A673 (cell line): ENCODE data around the gene RGS3. TPM values are rescaled to one million over a fixed set of nuclear protein-coding genes. Genes with fewer than 3 reads are reported as not detected.

Experiments used
- BruUV-seq: library from RNA; stranded (reverse); fragments of 400-500 nt; replicated peaks from 2 replicates; lab custom pipeline; 2021; lab: Mats Ljungman, UMichigan
- CTCF ChIA-PET: fragments of 300-600 bp; sonication (Branson Sonifier 250); formaldehyde crosslinking; loops from one replicate; lab custom pipeline; 2022; ENCODE audit warnings: antibody characterized with exemption; lab: Charles Lee
- POLR2A ChIA-PET: fragments of 300-600 bp; sonication (Branson Sonifier 250); formaldehyde crosslinking; loops from one replicate; lab custom pipeline; 2022; ENCODE audit warnings: antibody characterized with exemption; ENCODE audit not compliant: low non-redundant PET; lab: Charles Lee
- DNase-seq: peaks from one replicate; pipeline ENCODE4 v3.0.0-alpha.2; 2015; ENCODE audit warnings: low spot score
- H3K27ac ChIP-seq: fragments of 200-600 bp; sonication (generic); 2 replicates; pipeline ENCODE4 v1.5.1; 2016; ENCODE audit warnings: mixed run types, low read depth, mild to moderate bottlenecking, mixed read lengths, antibody characterized with exemption, low read length; ENCODE audit not compliant: poor library complexity, severe bottlenecking
- H3K27me3 ChIP-seq: fragments of 200-600 bp; sonication (generic); replicated peaks from 2 replicates; pipeline ENCODE4 v1.6.1; 2017; ENCODE audit warnings: mixed run types, low read depth, mild to moderate bottlenecking, mixed read lengths, antibody characterized with exemption, low read length; ENCODE audit not compliant: insufficient read depth, poor library complexity
- H3K36me3 ChIP-seq: fragments of 200-600 bp; sonication (generic); 2 replicates; pipeline ENCODE4 v1.6.1; 2016; ENCODE audit warnings: mixed run types, mild to moderate bottlenecking, mixed read lengths, antibody characterized with exemption, low read length; ENCODE audit not compliant: insufficient read depth, poor library complexity, severe bottlenecking
- H3K4me1 ChIP-seq: fragments of 200-600 bp; sonication (generic); 2 replicates; pipeline ENCODE4 v1.6.1; 2017; ENCODE audit warnings: mixed run types, mild to moderate bottlenecking, mixed read lengths, antibody characterized with exemption, low read length; ENCODE audit not compliant: insufficient read depth, poor library complexity, severe bottlenecking
- H3K4me3 ChIP-seq: fragments of 200-600 bp; sonication (generic); 2 replicates; pipeline ENCODE4 v1.5.1; 2016; ENCODE audit warnings: low read depth, mixed run types, mild to moderate bottlenecking, mixed read lengths, low read length; ENCODE audit not compliant: poor library complexity, severe bottlenecking
- H3K9me3 ChIP-seq: fragments of 200-600 bp; sonication (generic); 2 replicates; pipeline ENCODE4 v1.6.1; 2016; ENCODE audit warnings: mixed run types, low read depth, mild to moderate bottlenecking, mixed read lengths, antibody characterized with exemption, low read length; ENCODE audit not compliant: poor library complexity, severe bottlenecking
- EZH2 ChIP-seq: fragments of 200-600 bp; sonication (generic); IDR thresholded peaks from 2 replicates; pipeline ENCODE4 v1.6.1; 2017; ENCODE audit warnings: borderline replicate concordance, low read depth, mild to moderate bottlenecking, mixed read lengths, antibody characterized with exemption, low read length; ENCODE audit not compliant: poor library complexity, severe bottlenecking
- intact Hi-C: fragments of 100-400 bp; cut with micrococcal nuclease; formaldehyde crosslinking; loops from one replicate; pipeline ENCODE4 v1.10.0; 2022; ENCODE audit not compliant: unreplicated experiment
- total RNA-seq: library from RNA; stranded (reverse); gene quantifications from 2 replicates; pipeline ENCODE4 v1.2.3, GENCODE V29; 2021
- TF ChIP-seq, protein P1 (sequence below): fragments of 300-800, 200-600 bp; sonication (generic); conservative IDR thresholded peaks from 2 replicates; pipeline ENCODE4 v1.5.1; 2017; ENCODE audit warnings: low read depth, mild to moderate bottlenecking, antibody characterized with exemption, low read length, moderate library complexity, mixed read lengths

The RGS3 gene
- total RNA-seq, 1 experiment from 2014 or later, result 19.2 TPM

DNA sequence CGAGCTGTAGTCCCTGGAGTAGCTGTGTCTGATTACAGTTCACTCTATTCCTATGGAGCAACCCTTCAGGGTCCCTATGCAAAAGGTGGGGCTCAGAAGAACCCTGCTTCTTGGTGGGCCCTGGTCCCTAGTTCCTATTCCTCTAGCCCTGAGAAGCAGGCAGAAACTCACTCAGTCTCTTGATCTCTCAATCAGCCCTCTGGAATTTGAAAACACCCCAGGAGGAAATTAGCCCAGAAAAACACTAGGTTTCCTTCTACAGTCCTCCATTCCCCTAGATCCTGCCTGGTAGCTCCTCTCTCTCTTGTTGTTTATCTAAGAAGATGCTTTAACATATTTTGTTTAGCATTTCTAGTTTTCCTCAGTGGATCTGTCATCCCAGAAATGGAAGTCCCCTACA lies 7.6 kb downstream of the RGS3 start:
- no TSS peak for BruUV-seq
- Histone ChIP-seq H3K27ac (no peak overlapping the region), H3K9me3 (peaks cover 8% of the 10 kb centered on the region), H3K36me3 (no peaks in the 10 kb centered on the region), H3K27me3 (no peaks in the 10 kb centered on the region), H3K4me1 (no peaks in the 10 kb centered on the region), H3K4me3 (no peak overlapping the region)
- TF ChIP-seq, protein P1, sequence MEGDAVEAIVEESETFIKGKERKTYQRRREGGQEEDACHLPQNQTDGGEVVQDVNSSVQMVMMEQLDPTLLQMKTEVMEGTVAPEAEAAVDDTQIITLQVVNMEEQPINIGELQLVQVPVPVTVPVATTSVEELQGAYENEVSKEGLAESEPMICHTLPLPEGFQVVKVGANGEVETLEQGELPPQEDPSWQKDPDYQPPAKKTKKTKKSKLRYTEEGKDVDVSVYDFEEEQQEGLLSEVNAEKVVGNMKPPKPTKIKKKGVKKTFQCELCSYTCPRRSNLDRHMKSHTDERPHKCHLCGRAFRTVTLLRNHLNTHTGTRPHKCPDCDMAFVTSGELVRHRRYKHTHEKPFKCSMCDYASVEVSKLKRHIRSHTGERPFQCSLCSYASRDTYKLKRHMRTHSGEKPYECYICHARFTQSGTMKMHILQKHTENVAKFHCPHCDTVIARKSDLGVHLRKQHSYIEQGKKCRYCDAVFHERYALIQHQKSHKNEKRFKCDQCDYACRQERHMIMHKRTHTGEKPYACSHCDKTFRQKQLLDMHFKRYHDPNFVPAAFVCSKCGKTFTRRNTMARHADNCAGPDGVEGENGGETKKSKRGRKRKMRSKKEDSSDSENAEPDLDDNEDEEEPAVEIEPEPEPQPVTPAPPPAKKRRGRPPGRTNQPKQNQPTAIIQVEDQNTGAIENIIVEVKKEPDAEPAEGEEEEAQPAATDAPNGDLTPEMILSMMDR, result no peak
- no peak for TF ChIP-seq EZH2
- DNase-seq, result no peak
- intact Hi-C loops, result no loop called here
- ChIA-PET POLR2A (no interaction called here), CTCF (no interaction called here)

GRCh38 chr9:113471566-113471965 lies 8.0 kb downstream of the RGS3 start:
- Histone ChIP-seq H3K27ac (no peak overlapping the region), H3K36me3 (no peaks in the 10 kb centered on the region), H3K27me3 (no peaks in the 10 kb centered on the region), H3K4me1 (no peaks in the 10 kb centered on the region), H3K4me3 (no peak overlapping the region), H3K9me3 (peaks cover 8% of the 10 kb centered on the region)
- TF ChIP-seq, protein P1, result no peak
- no peak for TF ChIP-seq EZH2
- intact Hi-C loops, result no loop called here
- CTCF ChIA-PET, result no interaction called here
- BruUV-seq, result no TSS peak
- POLR2A ChIA-PET, result no interaction called here
- DNase-seq, result no peak

DNA sequence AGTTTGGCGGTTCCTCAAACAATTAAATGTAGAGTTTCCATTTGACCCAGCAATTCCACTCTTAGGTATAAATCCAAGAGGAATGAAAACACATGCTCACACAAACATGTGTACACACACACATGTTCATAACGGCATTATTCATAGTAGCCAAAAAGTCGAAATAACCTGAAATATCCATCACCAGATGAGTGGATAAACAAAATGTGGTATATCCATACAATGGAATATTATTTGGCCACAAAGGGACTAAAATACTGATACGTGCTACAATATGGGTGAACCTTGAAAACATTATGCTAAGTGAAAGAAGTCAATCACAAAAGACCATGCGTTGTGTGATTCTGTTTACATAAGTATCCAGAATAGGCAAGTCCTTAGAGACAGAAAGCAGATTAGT lies 8.7 kb downstream of the RGS3 start:
- no TSS peak for BruUV-seq
- H3K27me3 ChIP-seq, result no peaks in the 10 kb centered on the region
- H3K36me3 ChIP-seq, result no peaks in the 10 kb centered on the region
- H3K9me3 ChIP-seq, result peaks cover 4% of the 10 kb centered on the region
- H3K4me3 ChIP-seq, result no peak overlapping the region
- CTCF ChIA-PET, result no interaction called here
- POLR2A ChIA-PET, result no interaction called here
- TF ChIP-seq EZH2, result no peak
- TF ChIP-seq, protein P1, result no peak
- no peak for DNase-seq
- intact Hi-C loops, result no loop called here
- no peak overlapping the region for H3K27ac ChIP-seq
- H3K4me1 ChIP-seq, result no peaks in the 10 kb centered on the region
